K562 (cell line): ENCODE results near the gene C10orf143. TPM values are rescaled to one million over a fixed set of nuclear protein-coding genes. Genes with fewer than 3 reads are reported as not detected.

Experiments
- ATF6 ChIP-seq: sonication (generic); formaldehyde crosslinking; IDR thresholded peaks from 2 replicates; pipeline ENCODE4 v1.4.0; 2020; ENCODE audit warnings: mild to moderate bottlenecking, missing genetic modification reagents
- DIDO1 ChIP-seq: fragments of 450-650 bp; IDR thresholded peaks from 2 replicates; pipeline ENCODE4 v1.6.1; 2016; ENCODE audit warnings: low read depth, missing biosample characterization, missing genetic modification characterization
- ELK1 ChIP-seq: sonication (generic); formaldehyde crosslinking; IDR thresholded peaks from 2 replicates; pipeline ENCODE4 v1.8.1; 2022; ENCODE audit warnings: missing genetic modification reagents
- EZH2 ChIP-seq: IDR thresholded peaks from 2 replicates; pipeline ENCODE4 v1.6.1; 2012; ENCODE audit warnings: low read depth, mild to moderate bottlenecking, inconsistent platforms, low read length, borderline replicate concordance
- FOXJ3 ChIP-seq: sonication (generic); formaldehyde crosslinking; IDR thresholded peaks from 2 replicates; pipeline ENCODE4 v1.4.0; 2020; ENCODE audit warnings: mild to moderate bottlenecking, missing genetic modification reagents
- ILF3 ChIP-seq: fragments of 450-650 bp; IDR thresholded peaks from 2 replicates; pipeline ENCODE4 v1.6.1; 2018; ENCODE audit warnings: antibody characterized with exemption, mild to moderate bottlenecking, moderate library complexity, borderline replicate concordance
- MBD2 ChIP-seq: sonication (generic); IDR thresholded peaks from 2 replicates; pipeline ENCODE4 v1.6.1; 2016; ENCODE audit warnings: low read depth, borderline replicate concordance
- MYNN ChIP-seq, 2 experiments: sonication (generic); formaldehyde crosslinking in 1 of 2; IDR thresholded peaks; 2 replicates each; pipeline versions ENCODE4 v1.5.0 to v1.6.1; 2016 to 2020; ENCODE audit warnings: antibody characterized with exemption in 1 of 2, missing genetic modification reagents in 1 of 2
- NFRKB ChIP-seq: fragments of 450-650 bp; IDR thresholded peaks from 2 replicates; pipeline ENCODE4 v1.6.1; 2016; ENCODE audit warnings: low read depth
- POLR2A ChIP-seq: fragments of 450-650 bp; conservative IDR thresholded peaks from 2 replicates; pipeline ENCODE4 v1.6.1; 2016
- THRAP3 ChIP-seq: fragments of 450-650 bp; IDR thresholded peaks from 2 replicates; pipeline ENCODE4 v1.6.1; 2016; ENCODE audit warnings: mild to moderate bottlenecking, inconsistent platforms, borderline replicate concordance
- ZBTB2 ChIP-seq: fragments of 450-650 bp; IDR thresholded peaks from 2 replicates; pipeline ENCODE4 v1.6.1; 2016; ENCODE audit warnings: antibody characterized with exemption
- ZBTB49 ChIP-seq: sonication (generic); formaldehyde crosslinking; IDR thresholded peaks from 2 replicates; pipeline ENCODE4 v1.8.0; 2022; ENCODE audit warnings: missing genetic modification reagents, mild to moderate bottlenecking, borderline replicate concordance
- ZBTB9 ChIP-seq: fragments of 450-650 bp; formaldehyde crosslinking; IDR thresholded peaks from 2 replicates; pipeline ENCODE4 v1.4.0; 2020; ENCODE audit warnings: mild to moderate bottlenecking, moderate library complexity
- ZFP1 ChIP-seq: fragments of 450-650 bp; formaldehyde crosslinking; IDR thresholded peaks from 2 replicates; pipeline ENCODE4 v1.4.0; 2020; ENCODE audit warnings: mild to moderate bottlenecking, mixed read lengths
- ZNF436 ChIP-seq: fragments of 250-450, 450-650 bp; sonication (Bioruptor Pico); formaldehyde crosslinking; IDR thresholded peaks from 2 replicates; pipeline ENCODE4 v1.7.0; 2020; ENCODE audit warnings: mild to moderate bottlenecking
- ZNF766 ChIP-seq: fragments of 200-800 bp; sonication (Bioruptor generic); conservative IDR thresholded peaks from 2 replicates; pipeline ENCODE4 v1.6.1; 2016; ENCODE audit warnings: missing genetic modification characterization, missing compliant biosample characterization
- polyA plus RNA-seq, 8 experiments: library from polyadenylated mRNA; depleted of rRNA in 4 of 8; stranded (reverse) in 5 of 8; unstranded in 3 of 8; fragments of >200 nt; fragmentation: Nextera tagmentation in 2 of 8; fragmentation: Illumina TruSeq in 1 of 8; extraction: Ambion mirVana in 2 of 8; extraction: Trizol in 1 of 8; gene quantifications; 2 replicates each; pipeline versions ENCODE4 v1.2.1 to v1.2.3, GENCODE V29; 2011 to 2014; ENCODE audit warnings: inconsistent platforms in 1 of 8, missing spikeins in 1 of 8
- total RNA-seq, 7 experiments: library from RNA; depleted of rRNA in 6 of 7; stranded (reverse); fragments of >200 nt in 6 of 7; fragmentation: Illumina TruSeq in 2 of 7; extraction: Trizol in 2 of 7; gene quantifications; 2 replicates each; pipeline versions ENCODE4 v1.2.1 to v1.2.3, GENCODE V29; 2011 to 2021; ENCODE audit warnings: low replicate concordance in 1 of 7
- TF ChIP-seq, protein P1 (sequence below): sonication (generic); formaldehyde crosslinking; IDR thresholded peaks from 2 replicates; pipeline ENCODE4 v1.8.0; 2023; ENCODE audit warnings: mild to moderate bottlenecking, missing genetic modification reagents

Gene C10orf143
- total and polyA plus RNA-seq, 9 of the 15 experiments (the other 6 are each of a cell fraction or from before 2014, with no cell fraction given) = 0.07 to 0.42 (median 0.25) TPM; not detected in 2

GRCh38 chr10:130136226-130137089 lies 25.8 kb upstream of the C10orf143 start, which contains the start of gene GLRX3 (continued):
- TF ChIP-seq ZNF436 (CRISPR knock-in tag) (no peak), POLR2A (peak; percentile 81), ZFP1 (CRISPR knock-in tag) (no peak), ZBTB49 (no peak), EZH2 (no peak), THRAP3 (no peak), ELK1 (CRISPR knock-in tag) (no peak), ZBTB9 (CRISPR knock-in tag) (no peak), MYNN (IDR thresholded peaks at IDR 0.05) (no peak), MYNN (CRISPR knock-in tag; IDR thresholded peaks at IDR 0.05) (no peak), ZNF766 (no peak), ATF6 (no peak), ILF3 (no peak), ZBTB2 (no peak), MBD2 (no peak), DIDO1 (tag) (no peak), FOXJ3 (CRISPR knock-in tag) (no peak), NFRKB (no peak)
- TF ChIP-seq, protein P1, sequence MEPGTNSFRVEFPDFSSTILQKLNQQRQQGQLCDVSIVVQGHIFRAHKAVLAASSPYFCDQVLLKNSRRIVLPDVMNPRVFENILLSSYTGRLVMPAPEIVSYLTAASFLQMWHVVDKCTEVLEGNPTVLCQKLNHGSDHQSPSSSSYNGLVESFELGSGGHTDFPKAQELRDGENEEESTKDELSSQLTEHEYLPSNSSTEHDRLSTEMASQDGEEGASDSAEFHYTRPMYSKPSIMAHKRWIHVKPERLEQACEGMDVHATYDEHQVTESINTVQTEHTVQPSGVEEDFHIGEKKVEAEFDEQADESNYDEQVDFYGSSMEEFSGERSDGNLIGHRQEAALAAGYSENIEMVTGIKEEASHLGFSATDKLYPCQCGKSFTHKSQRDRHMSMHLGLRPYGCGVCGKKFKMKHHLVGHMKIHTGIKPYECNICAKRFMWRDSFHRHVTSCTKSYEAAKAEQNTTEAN (CRISPR knock-in tag) = no peak
